GM20000 (cell line): ENCODE measurements around the gene RREB1.

Experiments
- DNase-seq: peaks from one replicate; pipeline ENCODE4 v3.0.0; 2012; ENCODE audit warnings: low spot score
- CTCF ChIP-seq: IDR thresholded peaks from 2 replicates; pipeline ENCODE4 v1.5.1; 2012; ENCODE audit warnings: mild to moderate bottlenecking, control low read depth; ENCODE audit errors: extremely low read depth, missing control alignments

RREB1 gene

DNA sequence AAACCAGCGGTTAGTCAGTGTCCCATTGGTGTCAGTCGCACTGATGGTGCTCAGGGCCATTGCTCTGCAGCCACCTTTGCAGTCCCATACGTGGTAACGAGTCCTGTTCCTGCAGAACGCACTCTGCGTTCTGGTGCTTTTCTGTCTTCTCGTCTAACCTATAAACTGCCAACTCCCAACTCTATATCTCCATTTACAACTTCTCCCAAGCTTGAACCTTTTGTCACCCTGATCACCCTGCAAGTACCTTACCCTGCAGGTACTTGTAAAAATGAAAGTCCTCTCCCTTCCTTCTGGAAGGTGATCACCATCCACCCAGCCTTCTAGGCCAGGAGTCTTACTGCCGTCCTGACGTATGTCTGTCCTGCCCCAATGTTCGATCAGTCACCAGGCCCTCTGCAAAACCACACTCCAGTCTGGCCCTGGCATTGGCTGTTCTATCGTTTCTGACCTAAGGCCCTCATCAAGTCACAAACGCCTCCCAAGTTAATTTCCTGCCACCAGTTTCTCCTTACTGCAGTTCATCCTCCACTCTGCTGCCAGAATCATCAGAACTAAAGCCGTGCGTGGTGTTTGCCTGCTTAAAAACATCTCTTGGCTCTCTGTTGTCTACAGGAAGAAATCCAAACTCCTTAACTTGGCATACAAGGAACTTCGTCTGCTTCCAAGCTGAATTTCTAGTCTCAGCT is 7.9 kb downstream of the RREB1 start:
- TF ChIP-seq CTCF, result no peak
- DNase-seq, result no peak

DNA sequence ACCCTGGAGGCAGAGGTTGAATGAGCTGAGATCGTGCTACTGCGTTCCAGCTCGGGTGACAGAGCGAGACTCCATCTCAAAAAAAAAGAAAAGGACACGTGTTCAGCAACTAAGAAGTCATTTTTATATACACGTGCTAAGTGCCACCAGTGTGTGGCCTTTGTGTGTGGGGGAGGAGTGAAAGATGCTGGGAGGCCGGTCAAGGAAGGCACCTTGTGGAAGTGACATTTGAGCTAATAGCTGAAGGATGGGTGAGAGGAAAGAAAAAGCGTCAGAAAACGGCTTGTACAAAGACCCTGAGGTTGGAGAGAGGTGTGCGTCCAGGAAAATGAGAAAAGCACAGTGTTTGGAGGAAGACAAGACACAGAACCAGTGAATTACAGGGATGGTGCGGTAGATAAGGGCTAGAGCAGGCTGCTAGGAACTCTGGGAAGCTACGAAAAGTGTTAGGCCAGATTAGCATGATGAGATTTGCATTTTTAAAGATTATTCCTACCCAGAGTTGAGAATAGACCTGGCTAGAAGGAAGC is 11.6 kb downstream of the RREB1 start:
- DNase-seq, result no peak
- no peak for TF ChIP-seq CTCF

GRCh38 chr6:7121700-7122241 is 14.0 kb downstream of the RREB1 start:
- TF ChIP-seq CTCF, result no peak
- no peak for DNase-seq

GRCh38 chr6:7122684-7123083 is 14.9 kb downstream of the RREB1 start:
- TF ChIP-seq CTCF, result no peak
- no peak for DNase-seq

GRCh38 chr6:7124114-7124513 is 16.4 kb downstream of the RREB1 start:
- no peak for TF ChIP-seq CTCF
- no peak for DNase-seq

GRCh38 chr6:7124636-7125035 is 16.9 kb downstream of the RREB1 start:
- DNase-seq, result no peak
- TF ChIP-seq CTCF, result no peak

GRCh38 chr6:7125290-7125689 is 17.5 kb downstream of the RREB1 start:
- DNase-seq, result no peak
- no peak for TF ChIP-seq CTCF
